Fibroblast of lung (primary cell): ENCODE measurements around the gene XCR1. TPM values are rescaled to one million over a fixed set of nuclear protein-coding genes. Genes with fewer than 3 reads are reported as not detected.

Experiments used
- DNase-seq, 2 donors: peaks; one replicate each; pipeline versions ENCODE4 v3.0.0 to v3.0.0-alpha.2; 2010; ENCODE audit warnings: low read depth in 2 of 2
- H2AFZ ChIP-seq: 2 replicates; pipeline ENCODE4 v1.5.1; 2012; ENCODE audit warnings: low read length, control low read depth, inconsistent platforms
- H3K27ac ChIP-seq: 2 replicates; pipeline ENCODE4 v1.5.1; 2011; ENCODE audit warnings: low read length, control low read depth; ENCODE audit not compliant: insufficient read depth
- H3K27me3 ChIP-seq: 2 replicates; pipeline ENCODE4 v1.5.1; 2011; ENCODE audit warnings: mild to moderate bottlenecking, low read length; ENCODE audit not compliant: control insufficient read depth, insufficient read depth
- H3K36me3 ChIP-seq: 2 replicates; pipeline ENCODE4 v1.5.1; 2011; ENCODE audit warnings: low read length; ENCODE audit not compliant: control insufficient read depth, insufficient read depth
- H3K4me1 ChIP-seq: 2 replicates; pipeline ENCODE4 v1.5.1; 2011; ENCODE audit warnings: low read length; ENCODE audit not compliant: control insufficient read depth, insufficient read depth; ENCODE audit errors: extremely low read depth
- H3K4me2 ChIP-seq: 2 replicates; pipeline ENCODE4 v1.5.1; 2011; ENCODE audit warnings: low read length, control low read depth; ENCODE audit not compliant: insufficient read depth; ENCODE audit errors: extremely low read depth
- H3K4me3 ChIP-seq, 4 experiments: fragments of 200-600 bp in 1 of 4; sonication (generic) in 1 of 4; replicated peaks in 1 of 4; 2 replicates each; pipeline ENCODE4 v1.5.1; 2011 to 2016; ENCODE audit warnings: low read length in 4 of 4, low read depth in 3 of 4, mild to moderate bottlenecking in 3 of 4, control low read depth in 2 of 4, inconsistent platforms in 1 of 4, mixed read lengths in 1 of 4; ENCODE audit not compliant: insufficient read depth in 1 of 4; ENCODE audit errors: control extremely low read depth in 1 of 4
- H3K79me2 ChIP-seq: 2 replicates; pipeline ENCODE4 v1.5.1; 2012; ENCODE audit warnings: mild to moderate bottlenecking, low read length, inconsistent platforms; ENCODE audit not compliant: control insufficient read depth, insufficient read depth
- H3K9ac ChIP-seq: 2 replicates; pipeline ENCODE4 v1.5.1; 2011; ENCODE audit warnings: mild to moderate bottlenecking, low read length, control low read depth; ENCODE audit not compliant: insufficient read depth
- H3K9me3 ChIP-seq: 2 replicates; pipeline ENCODE4 v1.5.1; 2012; ENCODE audit warnings: low read depth, low read length; ENCODE audit not compliant: control insufficient read depth, insufficient read depth
- H4K20me1 ChIP-seq: 2 replicates; pipeline ENCODE4 v1.5.1; 2011; ENCODE audit warnings: low read length; ENCODE audit not compliant: control insufficient read depth, insufficient read depth; ENCODE audit errors: extremely low read depth
- EZH2 ChIP-seq: IDR thresholded peaks from 2 replicates; pipeline ENCODE4 v1.5.1; 2012; ENCODE audit warnings: low read length, control low read depth, mild to moderate bottlenecking; ENCODE audit errors: missing control alignments
- polyA plus RNA-seq, 2 donors: library from polyadenylated mRNA; depleted of rRNA in 1 of 2; stranded (reverse) in 1 of 2; unstranded in 1 of 2; fragments of >200 nt; gene quantifications; 2 replicates each; pipeline ENCODE4 v1.2.1, GENCODE V29; 2011 to 2012; ENCODE audit warnings: missing spikeins in 1 of 2
- total RNA-seq: library from RNA; depleted of rRNA; stranded (reverse); fragments of >200 nt; gene quantifications from 2 replicates; pipeline ENCODE4 v1.2.1, GENCODE V29; 2014
- TF ChIP-seq, protein P1 (sequence below), 2 donors: IDR thresholded peaks in 1 of 2; conservative IDR thresholded peaks in 1 of 2; 1 replicate in 1 of 2; 2 replicates in 1 of 2; pipeline ENCODE4 v1.5.1; 2011 to 2012; ENCODE audit warnings: low read length in 2 of 2, control low read depth in 1 of 2, inconsistent platforms in 1 of 2, low read depth in 1 of 2, mild to moderate bottlenecking in 1 of 2

Gene XCR1
- total and polyA plus RNA-seq, 2 donors (not counting 1 experiment from before 2014, with no cell fraction given) = under 0.01 to 0.01 TPM

DNA sequence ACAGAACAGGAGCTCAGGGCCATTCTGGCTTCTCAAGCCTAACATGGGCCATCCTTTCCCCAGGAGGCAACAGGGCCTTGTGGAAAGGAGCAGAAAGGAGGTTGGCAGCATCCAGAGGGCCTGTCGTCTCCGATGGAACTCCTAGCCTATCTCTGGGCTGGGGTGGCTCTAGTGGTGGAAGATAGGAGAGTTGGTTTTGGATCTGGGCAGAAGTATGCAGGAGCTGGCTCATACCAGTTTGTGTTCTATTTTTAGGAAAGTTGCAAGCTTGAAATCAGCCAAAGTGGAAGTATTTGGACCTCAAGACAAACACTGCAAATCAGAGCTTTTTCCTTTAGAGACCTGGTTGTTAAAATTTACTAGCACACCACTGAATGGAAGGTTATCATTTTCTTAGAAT, 35.4 kb upstream of the XCR1 start:
- peak in 1 of 2 donors; percentile 17 for DNase-seq
- H3K79me2 ChIP-seq = no peaks in the 10 kb centered on the region
- H3K27me3 ChIP-seq = peaks cover 15% of the 10 kb centered on the region
- no peak overlapping the region for H3K4me3 ChIP-seq
- no peak overlapping the region for H2AFZ ChIP-seq
- H4K20me1 ChIP-seq = no peaks in the 10 kb centered on the region
- H3K4me2 ChIP-seq = no peak overlapping the region
- no peak overlapping the region for H3K27ac ChIP-seq
- no peaks in the 10 kb centered on the region for H3K36me3 ChIP-seq
- H3K9ac ChIP-seq = no peak overlapping the region
- H3K9me3 ChIP-seq = no peaks in the 10 kb centered on the region
- TF ChIP-seq EZH2 = no peak
- TF ChIP-seq, protein P1, sequence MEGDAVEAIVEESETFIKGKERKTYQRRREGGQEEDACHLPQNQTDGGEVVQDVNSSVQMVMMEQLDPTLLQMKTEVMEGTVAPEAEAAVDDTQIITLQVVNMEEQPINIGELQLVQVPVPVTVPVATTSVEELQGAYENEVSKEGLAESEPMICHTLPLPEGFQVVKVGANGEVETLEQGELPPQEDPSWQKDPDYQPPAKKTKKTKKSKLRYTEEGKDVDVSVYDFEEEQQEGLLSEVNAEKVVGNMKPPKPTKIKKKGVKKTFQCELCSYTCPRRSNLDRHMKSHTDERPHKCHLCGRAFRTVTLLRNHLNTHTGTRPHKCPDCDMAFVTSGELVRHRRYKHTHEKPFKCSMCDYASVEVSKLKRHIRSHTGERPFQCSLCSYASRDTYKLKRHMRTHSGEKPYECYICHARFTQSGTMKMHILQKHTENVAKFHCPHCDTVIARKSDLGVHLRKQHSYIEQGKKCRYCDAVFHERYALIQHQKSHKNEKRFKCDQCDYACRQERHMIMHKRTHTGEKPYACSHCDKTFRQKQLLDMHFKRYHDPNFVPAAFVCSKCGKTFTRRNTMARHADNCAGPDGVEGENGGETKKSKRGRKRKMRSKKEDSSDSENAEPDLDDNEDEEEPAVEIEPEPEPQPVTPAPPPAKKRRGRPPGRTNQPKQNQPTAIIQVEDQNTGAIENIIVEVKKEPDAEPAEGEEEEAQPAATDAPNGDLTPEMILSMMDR (conservative IDR thresholded peaks at IDR 0.05 in 1 of 2, IDR thresholded peaks at IDR 0.05 in 1 of 2; ENCODE audit: low read depth in 1 of 2, low read length in 2 of 2) = no peak
- H3K4me1 ChIP-seq = no peaks in the 10 kb centered on the region

DNA sequence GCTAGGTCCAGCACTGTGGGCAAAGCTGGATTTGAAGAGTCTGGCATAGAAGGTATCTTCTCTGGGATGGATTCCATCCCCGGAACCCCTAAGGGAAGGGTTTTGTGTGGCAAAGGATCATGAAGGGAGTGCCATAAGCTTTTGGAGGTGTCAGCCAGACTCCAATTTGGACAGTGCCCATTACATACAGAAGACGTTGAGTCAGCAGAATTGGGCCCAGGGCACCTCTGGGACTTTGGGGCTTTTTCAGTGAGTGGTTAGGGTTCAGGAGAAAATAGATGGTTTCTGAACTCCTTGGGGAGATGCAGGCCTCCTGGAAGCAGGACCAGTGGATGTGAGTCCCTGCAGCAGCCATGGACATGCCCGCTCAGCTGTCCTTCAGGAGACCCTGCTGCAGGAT, 34.6 kb upstream of the XCR1 start:
- H3K36me3 ChIP-seq = no peaks in the 10 kb centered on the region
- no peaks in the 10 kb centered on the region for H3K4me1 ChIP-seq
- H4K20me1 ChIP-seq = no peaks in the 10 kb centered on the region
- H3K27me3 ChIP-seq = peaks cover 17% of the 10 kb centered on the region
- DNase-seq = no peak
- no peaks in the 10 kb centered on the region for H3K9me3 ChIP-seq
- no peaks in the 10 kb centered on the region for H3K79me2 ChIP-seq
- no peak overlapping the region for H2AFZ ChIP-seq
- H3K9ac ChIP-seq = no peak overlapping the region
- no peak overlapping the region for H3K4me3 ChIP-seq
- no peak overlapping the region for H3K4me2 ChIP-seq
- no peak for TF ChIP-seq EZH2
- TF ChIP-seq, protein P1 (conservative IDR thresholded peaks at IDR 0.05 in 1 of 2, IDR thresholded peaks at IDR 0.05 in 1 of 2; ENCODE audit: low read depth in 1 of 2, low read length in 2 of 2) = no peak
- no peak overlapping the region for H3K27ac ChIP-seq

DNA sequence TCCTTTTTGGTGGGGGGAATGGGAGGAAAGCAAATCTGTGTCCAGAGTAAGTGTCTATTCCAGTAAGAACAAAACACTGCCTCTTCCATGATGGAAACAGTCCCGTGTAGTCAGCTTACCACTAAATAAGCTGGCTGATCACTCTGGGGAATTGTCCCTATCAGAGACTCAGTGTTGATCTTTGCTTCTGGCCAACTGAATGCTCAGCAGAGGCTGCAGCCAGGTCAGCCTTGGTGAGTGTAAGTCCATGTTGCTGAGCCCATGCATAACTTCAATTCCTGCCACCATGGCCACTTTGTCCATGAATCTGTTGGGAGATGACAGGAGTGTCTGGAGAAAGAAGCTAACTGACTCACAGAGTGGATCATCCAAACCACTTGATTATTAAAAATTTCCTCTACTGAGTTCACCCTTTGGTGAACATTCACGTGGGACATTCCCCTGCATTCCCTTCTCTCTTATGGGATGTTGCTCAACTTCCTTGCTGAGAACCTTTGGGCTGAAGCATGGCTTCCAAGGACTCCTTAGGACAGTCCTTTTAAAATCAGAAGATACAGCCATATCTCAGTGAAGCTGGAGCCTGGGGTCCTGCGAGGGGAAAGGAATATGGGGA, 33.9 kb upstream of the XCR1 start:
- no peak overlapping the region for H3K4me3 ChIP-seq
- H4K20me1 ChIP-seq = no peaks in the 10 kb centered on the region
- TF ChIP-seq, protein P1 (conservative IDR thresholded peaks at IDR 0.05 in 1 of 2, IDR thresholded peaks at IDR 0.05 in 1 of 2; ENCODE audit: low read depth in 1 of 2, low read length in 2 of 2) = no peak
- TF ChIP-seq EZH2 = no peak
- no peak overlapping the region for H2AFZ ChIP-seq
- H3K4me1 ChIP-seq = no peaks in the 10 kb centered on the region
- H3K27ac ChIP-seq = no peak overlapping the region
- H3K9ac ChIP-seq = no peak overlapping the region
- DNase-seq = no peak
- no peak overlapping the region for H3K4me2 ChIP-seq
- peaks cover 19% of the 10 kb centered on the region for H3K27me3 ChIP-seq
- no peaks in the 10 kb centered on the region for H3K9me3 ChIP-seq
- H3K79me2 ChIP-seq = no peaks in the 10 kb centered on the region
- H3K36me3 ChIP-seq = no peaks in the 10 kb centered on the region
